ENCODE measurements around the gene LRRC4C.
A peak's percentile ranks its signal among the peaks of the same experiment; 100 is the strongest.

The LRRC4C gene

DNA sequence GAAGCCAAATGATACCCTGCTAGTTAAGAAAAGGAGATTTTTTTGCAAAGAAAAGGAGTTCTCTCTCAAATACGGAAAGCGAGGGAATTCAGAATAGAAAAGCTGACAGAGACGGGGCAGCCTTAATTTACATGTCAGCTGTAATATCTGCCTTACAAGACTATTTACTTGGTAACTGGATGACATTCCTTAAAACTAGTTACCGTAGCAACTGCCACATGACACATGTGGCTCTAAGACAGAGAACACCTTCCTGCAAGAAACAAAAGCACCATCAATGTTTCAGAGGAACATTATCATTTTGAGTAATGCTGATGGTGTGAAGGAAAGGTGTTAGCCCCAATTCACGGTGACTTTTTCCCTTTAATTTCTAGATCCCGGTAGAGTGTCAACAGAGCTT is 222.1 kb downstream of the LRRC4C start:
- Histone ChIP-seq H2AK5ac (ENCODE audit: low read depth, low read length) (no peak overlapping the region), H2AFZ (ENCODE audit: low read length) (peak overlapping the region; percentile 15), H3K23ac (ENCODE audit: low read depth, low read length, poor library complexity) (no peak overlapping the region), H3K79me1 (ENCODE audit: low read depth, low read length) (no peaks in the 10 kb centered on the region), H3K18ac (ENCODE audit: low read length) (no peak overlapping the region), H3K4me3 (ENCODE audit: low read length in 2 of 2) (no peak overlapping the region), H3K36me3 (replicated peaks in 1 of 2; ENCODE audit: control insufficient read depth in 2 of 2, insufficient read depth in 2 of 2, low read length in 2 of 2) (no peaks in the 10 kb centered on the region), H3K4me2 (ENCODE audit: insufficient read depth, low read length, poor library complexity, severe bottlenecking) (no peak overlapping the region), H4K8ac (ENCODE audit: low read depth, low read length) (no peak overlapping the region), H3K9me3 (replicated peaks in 1 of 2; ENCODE audit: control insufficient read depth in 2 of 2, insufficient read depth in 1 of 2, low read depth in 1 of 2, low read length in 2 of 2) (no peaks in the 10 kb centered on the region), H3K14ac (ENCODE audit: low read length) (no peak overlapping the region), H3K9ac (ENCODE audit: low read depth, low read length, poor library complexity) (no peak overlapping the region), H2BK120ac (ENCODE audit: low read depth, low read length) (no peak overlapping the region), H3K4ac (ENCODE audit: low read length) (no peak overlapping the region), H2BK15ac (ENCODE audit: low read length) (no peak overlapping the region), H4K91ac (ENCODE audit: low read depth, low read length, poor library complexity) (no peak overlapping the region), H3K27me3 (ENCODE audit: control insufficient read depth in 3 of 3, insufficient read depth in 3 of 3, low read depth in 1 of 3, low read length in 3 of 3) (no peaks in the 10 kb centered on the region), H2BK5ac (ENCODE audit: low read length) (no peak overlapping the region), H2BK12ac (ENCODE audit: low read length) (no peak overlapping the region), H3K4me1 (ENCODE audit: control insufficient read depth in 2 of 2, insufficient read depth in 1 of 2, low read depth in 1 of 2, low read length in 2 of 2) (peaks cover 5 to 20% of the 10 kb centered on the region in 2 donors), H3K27ac (replicated peaks; ENCODE audit: low read length) (no peak overlapping the region)
- no peak for DNase-seq (ENCODE audit: low spot score)
- no CpG with 5 or more reads among the region's 6 CpGs for WGBS, 2 donors (ENCODE audit: extremely low coverage in 2 of 2, insufficient read length in 2 of 2, insufficient replicate concordance in 1 of 2)

DNA sequence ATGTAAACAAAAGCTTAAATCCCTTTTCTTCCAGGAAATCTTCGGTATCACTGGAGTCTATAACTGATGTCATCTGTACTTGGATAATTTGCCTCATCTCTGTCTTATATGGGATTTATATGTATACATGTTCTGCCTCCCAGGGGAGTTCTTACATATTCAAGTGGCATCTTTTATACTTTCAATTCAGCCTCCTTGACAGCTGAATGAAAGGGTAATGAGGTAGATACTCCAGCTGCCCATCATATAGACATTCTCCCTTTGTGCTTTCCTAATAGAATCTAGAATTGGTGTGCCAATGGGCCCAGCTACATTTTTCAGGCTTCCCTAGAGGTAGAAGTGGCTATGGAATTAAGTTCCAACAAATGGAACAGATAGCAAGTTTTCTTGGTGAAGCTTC is 223.8 kb downstream of the LRRC4C start:
- Histone ChIP-seq H2BK5ac (ENCODE audit: low read length) (no peak overlapping the region), H3K4me3 (ENCODE audit: low read length in 2 of 2) (no peak overlapping the region), H3K36me3 (replicated peaks in 1 of 2; ENCODE audit: control insufficient read depth in 2 of 2, insufficient read depth in 2 of 2, low read length in 2 of 2) (no peaks in the 10 kb centered on the region), H4K8ac (ENCODE audit: low read depth, low read length) (no peak overlapping the region), H2BK120ac (ENCODE audit: low read depth, low read length) (no peak overlapping the region), H3K9me3 (replicated peaks in 1 of 2; ENCODE audit: control insufficient read depth in 2 of 2, insufficient read depth in 1 of 2, low read depth in 1 of 2, low read length in 2 of 2) (no peaks in the 10 kb centered on the region), H3K27me3 (ENCODE audit: control insufficient read depth in 3 of 3, insufficient read depth in 3 of 3, low read depth in 1 of 3, low read length in 3 of 3) (no peaks in the 10 kb centered on the region), H2AK5ac (ENCODE audit: low read depth, low read length) (no peak overlapping the region), H3K14ac (ENCODE audit: low read length) (no peak overlapping the region), H3K23ac (ENCODE audit: low read depth, low read length, poor library complexity) (no peak overlapping the region), H3K27ac (replicated peaks; ENCODE audit: low read length) (no peak overlapping the region), H2BK12ac (ENCODE audit: low read length) (no peak overlapping the region), H3K18ac (ENCODE audit: low read length) (no peak overlapping the region), H3K4me2 (ENCODE audit: insufficient read depth, low read length, poor library complexity, severe bottlenecking) (no peak overlapping the region), H3K9ac (ENCODE audit: low read depth, low read length, poor library complexity) (no peak overlapping the region), H4K91ac (ENCODE audit: low read depth, low read length, poor library complexity) (no peak overlapping the region), H2BK15ac (ENCODE audit: low read length) (no peak overlapping the region), H3K79me1 (ENCODE audit: low read depth, low read length) (no peaks in the 10 kb centered on the region), H2AFZ (ENCODE audit: low read length) (no peak overlapping the region), H3K4me1 (ENCODE audit: control insufficient read depth in 2 of 2, insufficient read depth in 1 of 2, low read depth in 1 of 2, low read length in 2 of 2) (peaks cover 5 to 20% of the 10 kb centered on the region in 2 donors), H3K4ac (ENCODE audit: low read length) (no peak overlapping the region)
- DNase-seq (ENCODE audit: low spot score) = no peak
- WGBS, 2 donors (ENCODE audit: extremely low coverage in 2 of 2, insufficient read length in 2 of 2, insufficient replicate concordance in 1 of 2) = no CpG with 5 or more reads among the region's 1 CpG

DNA sequence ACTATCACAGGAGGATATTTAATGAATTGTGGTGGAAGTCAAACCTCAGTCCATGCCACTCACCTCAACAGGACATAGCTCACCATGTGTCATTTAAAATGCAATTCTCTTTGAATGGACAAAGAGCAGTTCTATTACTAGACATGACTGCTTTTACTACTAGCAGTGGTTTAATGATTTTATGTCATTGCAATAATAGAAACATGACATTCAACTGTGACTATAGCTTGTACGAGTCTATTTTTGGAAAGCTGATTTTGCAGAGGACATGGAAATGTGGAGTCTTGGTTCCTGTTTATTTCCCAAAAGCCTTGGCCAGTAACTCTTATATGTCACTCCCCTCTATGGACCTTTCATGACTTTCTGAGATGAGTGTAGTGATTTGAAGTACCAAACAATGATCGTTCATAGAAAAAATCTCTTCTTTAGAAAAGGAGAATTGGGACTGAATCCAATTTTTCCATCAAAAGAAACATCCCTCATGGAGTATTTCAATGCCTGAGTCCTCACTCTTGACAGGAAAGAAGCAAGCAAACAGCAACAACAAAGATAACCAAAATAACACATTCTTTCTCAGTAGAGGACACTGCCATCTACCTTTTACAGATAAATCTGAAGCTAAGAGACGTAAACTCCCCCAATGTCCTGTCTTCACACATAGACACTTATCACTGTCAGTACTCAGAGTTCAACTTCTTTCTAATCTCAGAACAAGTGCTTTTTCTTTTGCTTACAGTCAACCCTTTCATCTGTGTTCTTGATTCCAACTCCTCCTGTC is 233.4 kb downstream of the LRRC4C start:
- H3K9ac ChIP-seq (ENCODE audit: low read depth, low read length, poor library complexity) = no peak overlapping the region
- H3K79me1 ChIP-seq (ENCODE audit: low read depth, low read length) = no peaks in the 10 kb centered on the region
- H3K36me3 ChIP-seq (replicated peaks in 1 of 2; ENCODE audit: control insufficient read depth in 2 of 2, insufficient read depth in 2 of 2, low read length in 2 of 2) = no peaks in the 10 kb centered on the region
- no peak overlapping the region for H3K14ac ChIP-seq (ENCODE audit: low read length)
- H3K27me3 ChIP-seq (ENCODE audit: control insufficient read depth in 3 of 3, insufficient read depth in 3 of 3, low read depth in 1 of 3, low read length in 3 of 3) = no peaks in the 10 kb centered on the region
- H3K23ac ChIP-seq (ENCODE audit: low read depth, low read length, poor library complexity) = no peak overlapping the region
- peak overlapping the region; percentile 5 for H2AFZ ChIP-seq (ENCODE audit: low read length)
- H2BK120ac ChIP-seq (ENCODE audit: low read depth, low read length) = no peak overlapping the region
- no peak overlapping the region for H2AK5ac ChIP-seq (ENCODE audit: low read depth, low read length)
- H2BK5ac ChIP-seq (ENCODE audit: low read length) = no peak overlapping the region
- DNase-seq (ENCODE audit: low spot score) = no peak
- H3K4me1 ChIP-seq (ENCODE audit: control insufficient read depth in 2 of 2, insufficient read depth in 1 of 2, low read depth in 1 of 2, low read length in 2 of 2) = no peaks in the 10 kb centered on the region
- no peak overlapping the region for H3K18ac ChIP-seq (ENCODE audit: low read length)
- H3K27ac ChIP-seq (replicated peaks; ENCODE audit: low read length) = no peak overlapping the region
- no CpG with 5 or more reads among the region's 3 CpGs for WGBS, 2 donors (ENCODE audit: extremely low coverage in 2 of 2, insufficient read length in 2 of 2, insufficient replicate concordance in 1 of 2)
- H4K8ac ChIP-seq (ENCODE audit: low read depth, low read length) = no peak overlapping the region
- no peak overlapping the region for H3K4ac ChIP-seq (ENCODE audit: low read length)
- no peak overlapping the region for H2BK15ac ChIP-seq (ENCODE audit: low read length)
- H2BK12ac ChIP-seq (ENCODE audit: low read length) = no peak overlapping the region
- H4K91ac ChIP-seq (ENCODE audit: low read depth, low read length, poor library complexity) = no peak overlapping the region
- no peaks in the 10 kb centered on the region for H3K9me3 ChIP-seq (replicated peaks in 1 of 2; ENCODE audit: control insufficient read depth in 2 of 2, insufficient read depth in 1 of 2, low read depth in 1 of 2, low read length in 2 of 2)
- H3K4me3 ChIP-seq (ENCODE audit: low read length in 2 of 2) = no peak overlapping the region
- no peak overlapping the region for H3K4me2 ChIP-seq (ENCODE audit: insufficient read depth, low read length, poor library complexity, severe bottlenecking)

DNA sequence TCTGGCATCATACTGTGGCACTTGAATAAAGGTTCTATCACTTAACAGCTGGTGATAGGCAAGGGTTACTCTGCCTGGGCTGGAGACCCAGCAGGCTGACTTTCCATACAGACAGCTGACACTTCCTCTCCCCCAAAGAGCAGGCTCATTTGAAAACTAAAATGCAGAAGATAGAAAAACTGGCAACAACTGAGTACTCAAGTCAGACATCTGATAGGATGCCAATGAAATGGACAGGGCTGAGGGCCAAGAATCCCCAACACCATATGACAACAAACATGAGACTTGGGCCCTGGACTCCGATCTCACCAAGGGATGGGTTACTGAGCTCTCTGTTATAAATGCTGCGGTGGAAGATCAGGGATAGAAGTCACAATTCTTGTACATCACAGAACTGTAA is 237.2 kb downstream of the LRRC4C start:
- no CpG with 5 or more reads among the region's 2 CpGs for WGBS, 2 donors (ENCODE audit: extremely low coverage in 2 of 2, insufficient read length in 2 of 2, insufficient replicate concordance in 1 of 2)
- H2BK15ac ChIP-seq (ENCODE audit: low read length) = no peak overlapping the region
- no peak overlapping the region for H4K91ac ChIP-seq (ENCODE audit: low read depth, low read length, poor library complexity)
- no peak overlapping the region for H4K8ac ChIP-seq (ENCODE audit: low read depth, low read length)
- H2AK5ac ChIP-seq (ENCODE audit: low read depth, low read length) = no peak overlapping the region
- H3K23ac ChIP-seq (ENCODE audit: low read depth, low read length, poor library complexity) = no peak overlapping the region
- no peaks in the 10 kb centered on the region for H3K9me3 ChIP-seq (replicated peaks in 1 of 2; ENCODE audit: control insufficient read depth in 2 of 2, insufficient read depth in 1 of 2, low read depth in 1 of 2, low read length in 2 of 2)
- H2BK5ac ChIP-seq (ENCODE audit: low read length) = no peak overlapping the region
- H3K4me3 ChIP-seq (ENCODE audit: low read length in 2 of 2) = no peak overlapping the region
- no peak overlapping the region for H3K18ac ChIP-seq (ENCODE audit: low read length)
- H3K27ac ChIP-seq (replicated peaks; ENCODE audit: low read length) = no peak overlapping the region
- H3K9ac ChIP-seq (ENCODE audit: low read depth, low read length, poor library complexity) = no peak overlapping the region
- H3K4me1 ChIP-seq (ENCODE audit: control insufficient read depth in 2 of 2, insufficient read depth in 1 of 2, low read depth in 1 of 2, low read length in 2 of 2) = peaks cover 0 to 3% of the 10 kb centered on the region in 2 donors
- H3K36me3 ChIP-seq (replicated peaks in 1 of 2; ENCODE audit: control insufficient read depth in 2 of 2, insufficient read depth in 2 of 2, low read length in 2 of 2) = no peaks in the 10 kb centered on the region
- no peak overlapping the region for H3K4me2 ChIP-seq (ENCODE audit: insufficient read depth, low read length, poor library complexity, severe bottlenecking)
- H2AFZ ChIP-seq (ENCODE audit: low read length) = no peak overlapping the region
- no peaks in the 10 kb centered on the region for H3K79me1 ChIP-seq (ENCODE audit: low read depth, low read length)
- H2BK12ac ChIP-seq (ENCODE audit: low read length) = no peak overlapping the region
- H2BK120ac ChIP-seq (ENCODE audit: low read depth, low read length) = no peak overlapping the region
- no peak overlapping the region for H3K4ac ChIP-seq (ENCODE audit: low read length)
- no peaks in the 10 kb centered on the region for H3K27me3 ChIP-seq (ENCODE audit: control insufficient read depth in 3 of 3, insufficient read depth in 3 of 3, low read depth in 1 of 3, low read length in 3 of 3)
- no peak for DNase-seq (ENCODE audit: low spot score)
- H3K14ac ChIP-seq (ENCODE audit: low read length) = no peak overlapping the region
